ENCODE measurements around the gene PHPT1.

DNA sequence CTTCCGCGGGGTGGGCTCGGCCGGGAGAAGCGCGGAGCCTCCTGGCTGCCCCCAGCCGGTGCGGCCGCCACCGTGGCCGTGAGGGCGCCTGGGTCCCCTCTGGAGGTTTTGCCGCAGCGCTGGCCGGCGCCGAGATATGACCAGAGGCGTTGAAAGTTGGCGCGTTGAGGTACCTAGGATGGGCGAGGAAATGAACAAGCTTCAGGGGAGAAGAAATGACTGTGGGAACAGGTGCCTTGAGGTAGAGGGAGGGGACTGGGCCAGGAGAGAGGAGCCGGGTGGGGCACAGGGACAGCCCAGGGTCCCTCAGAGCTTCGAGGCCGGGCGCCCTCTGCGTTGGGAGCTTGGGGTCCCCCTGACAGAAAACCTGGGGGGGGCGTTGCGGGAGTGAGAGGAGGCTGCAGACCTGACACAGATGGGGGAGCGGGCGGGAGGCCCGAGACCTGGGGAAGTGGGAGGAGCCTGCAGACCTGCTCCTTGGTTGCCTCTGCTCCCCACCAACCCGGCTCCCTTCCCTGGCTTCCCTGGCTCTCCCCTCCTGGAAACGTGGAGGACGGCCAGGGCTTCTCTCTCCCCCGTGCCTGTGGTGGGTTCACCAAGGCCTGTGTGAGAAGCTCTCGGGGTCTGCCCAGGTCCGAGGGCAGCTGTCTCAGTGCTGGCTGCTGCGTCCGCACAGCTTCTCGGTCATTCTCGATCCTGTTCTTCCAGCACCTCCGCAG lies 27.2 kb upstream of the PHPT1 start:
- TF ChIP-seq CTCF (IDR thresholded peaks at IDR 0.05; ENCODE audit: borderline replicate concordance, extremely low read depth, low read length, poor library complexity, severe bottlenecking) (no peak), EZH2 (IDR thresholded peaks at IDR 0.05; ENCODE audit: borderline replicate concordance, low read depth, low read length, severe bottlenecking) (no peak)
